T-helper 9 cell (primary cell): ENCODE measurements around the gene WDR12.
"Not testable (repeated sequence)": the region's sequence is repeated elsewhere in the genome, so short reads cannot be mapped to it uniquely, and the experiment has no call there.

Experiments
- DNase-seq: peaks from one replicate; pipeline ENCODE4 v3.0.0-alpha.2; 2020

Gene WDR12

GRCh38 chr2:202883987-202884675, 27.3 kb downstream of the WDR12 start:
- no peak for DNase-seq

GRCh38 chr2:202881570-202881969, 29.9 kb downstream of the WDR12 start:
- no peak for DNase-seq

GRCh38 chr2:202877699-202878098, 33.8 kb downstream of the WDR12 start:
- no peak for DNase-seq

GRCh38 chr2:202871300-202872141, 40.0 kb downstream of the WDR12 start, which contains the start of gene ICA1L:
ICA1L (minus strand) TSS chr2:202871766; CDS start chr2:202829009, 42,757 bp downstream.
- DNase-seq, result peak; percentile 8

- peak; percentile 38 for DNase-seq
Observed at GRCh38 chr2:202870431-202871299, 40.8 kb downstream of the WDR12 start.

- no peak for DNase-seq
Observed at GRCh38 chr2:202861987-202862386, 49.5 kb downstream of the WDR12 start.

- no peak for DNase-seq
Observed at GRCh38 chr2:202858601-202859000, 52.9 kb downstream of the WDR12 start.

- not testable (repeated sequence) for DNase-seq
Observed at GRCh38 chr2:202849343-202849742, 62.1 kb downstream of the WDR12 start.

- DNase-seq, result no peak
Observed at GRCh38 chr2:202848813-202849212, 62.7 kb downstream of the WDR12 start.

GRCh38 chr2:202847693-202848524, 63.6 kb downstream of the WDR12 start:
- DNase-seq, result no peak

- DNase-seq, result no peak
Observed at GRCh38 chr2:202844656-202845055, 66.8 kb downstream of the WDR12 start.

- no peak for DNase-seq
Observed at GRCh38 chr2:202842690-202843089, 68.8 kb downstream of the WDR12 start.

GRCh38 chr2:202841090-202841867, 70.2 kb downstream of the WDR12 start:
- no peak for DNase-seq

GRCh38 chr2:202831242-202832220, 79.9 kb downstream of the WDR12 start:
- DNase-seq, result no peak

GRCh38 chr2:202824901-202825300, 86.6 kb downstream of the WDR12 start:
- DNase-seq, result no peak
